Measurements from ENCODE around the gene CTU2.

The CTU2 gene

DNA sequence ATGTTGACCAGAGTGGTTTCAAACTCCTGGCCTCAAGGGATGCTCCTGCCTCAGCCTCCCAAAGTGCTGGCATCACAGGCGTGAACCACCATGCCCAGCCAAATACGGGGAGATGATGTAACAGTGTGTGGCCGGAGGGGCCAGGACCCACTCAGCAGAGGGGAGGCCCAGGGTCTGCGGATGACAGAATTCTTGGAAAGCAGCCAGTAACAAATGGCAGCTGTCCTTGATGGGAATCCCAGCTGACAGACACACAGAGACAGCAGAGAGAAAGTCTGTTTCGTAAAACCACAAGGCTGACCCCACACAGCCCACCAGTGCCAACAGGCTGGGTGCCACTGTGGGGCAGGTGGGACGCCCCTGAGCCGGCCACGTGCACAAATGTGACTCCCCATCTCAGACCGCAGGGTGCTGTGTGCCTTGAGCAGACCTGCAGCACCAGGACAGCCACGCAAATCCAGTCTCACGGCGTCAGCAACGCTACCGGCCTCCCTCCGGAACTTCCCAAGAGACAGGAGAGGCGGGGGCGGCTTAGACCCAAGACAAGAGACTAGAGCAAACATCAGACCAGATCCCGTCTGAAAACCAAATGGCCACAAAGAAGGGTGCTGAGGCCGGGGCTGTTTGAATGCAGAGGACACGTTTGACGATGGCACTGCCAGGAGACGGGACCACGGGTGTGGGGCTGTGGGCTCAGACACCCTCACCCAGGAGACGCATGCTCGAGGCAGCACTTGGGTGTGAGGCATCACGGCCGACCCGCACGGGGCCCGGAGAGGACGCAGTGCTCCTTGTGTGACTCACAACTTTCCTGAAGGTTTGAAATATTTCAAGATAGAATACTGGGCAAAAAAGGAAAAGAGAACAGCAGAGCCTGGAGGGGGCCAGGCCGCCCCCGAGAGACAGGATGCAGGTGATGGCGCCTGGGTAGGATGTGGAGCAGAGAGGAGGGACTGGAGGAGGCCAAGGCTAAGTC is 24.6 kb downstream of the CTU2 start:
- no peak for DNase-seq (ENCODE audit: low spot score)

DNA sequence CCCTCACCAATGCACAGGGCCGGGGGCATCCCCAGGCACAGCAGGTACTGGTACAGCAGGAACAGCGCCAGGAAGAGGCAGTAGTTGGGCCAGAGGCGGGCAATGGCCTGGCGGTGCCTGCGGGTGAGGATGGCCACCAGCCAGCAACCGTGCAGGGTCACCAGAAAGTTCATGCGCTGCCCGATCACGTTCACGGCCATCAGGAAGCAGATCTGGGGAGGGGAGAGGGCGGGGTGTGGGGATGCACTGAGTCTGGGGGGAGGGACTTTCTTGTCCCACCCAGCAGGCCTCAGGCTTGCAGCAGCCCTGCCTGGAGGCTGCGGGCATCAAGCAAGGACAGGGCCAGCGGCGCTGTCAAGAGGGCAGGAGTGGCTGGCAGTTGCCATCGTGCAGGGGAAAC is 25.4 kb downstream of the CTU2 start:
- no peak for DNase-seq (ENCODE audit: low spot score)

DNA sequence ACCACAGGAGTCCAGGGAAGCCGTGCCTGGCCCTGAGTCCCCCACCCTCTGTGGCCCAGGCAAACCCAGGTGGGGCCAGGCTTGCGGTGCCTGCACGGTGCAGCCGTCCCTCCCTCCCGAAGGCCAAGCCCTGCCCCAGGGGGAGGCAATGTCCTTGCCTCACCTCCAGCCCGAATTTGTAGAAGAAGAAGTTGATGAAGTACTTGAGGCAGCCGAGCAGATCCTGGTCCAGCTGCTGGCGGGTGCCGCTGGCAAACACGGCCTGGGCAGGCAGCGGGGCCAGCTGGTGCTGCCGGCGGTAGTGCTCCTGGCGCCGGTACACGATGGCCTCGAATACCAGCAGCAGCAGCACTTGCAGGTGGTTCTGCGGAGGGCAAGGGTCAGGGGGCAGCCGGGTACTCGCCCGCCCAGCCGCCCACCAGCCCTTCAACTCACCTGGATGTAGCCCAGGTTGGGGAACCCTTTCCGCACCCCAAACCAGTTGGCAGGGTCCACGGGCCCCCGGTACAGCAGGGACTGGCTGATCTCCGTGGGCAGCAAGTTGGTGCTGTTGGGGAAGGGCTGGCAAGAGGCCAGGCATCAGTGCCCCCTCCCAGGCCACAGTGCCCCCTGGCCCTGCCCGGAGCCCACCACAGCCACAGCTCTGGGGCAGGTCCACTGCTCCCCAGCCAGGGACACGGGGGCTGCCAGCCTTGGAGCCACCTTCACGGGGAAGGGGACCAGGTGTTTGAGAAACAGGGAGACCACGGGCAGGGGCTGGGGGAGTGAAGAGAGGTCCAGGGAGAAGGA is 26.1 kb downstream of the CTU2 start:
- DNase-seq (ENCODE audit: low spot score), result no peak

DNA sequence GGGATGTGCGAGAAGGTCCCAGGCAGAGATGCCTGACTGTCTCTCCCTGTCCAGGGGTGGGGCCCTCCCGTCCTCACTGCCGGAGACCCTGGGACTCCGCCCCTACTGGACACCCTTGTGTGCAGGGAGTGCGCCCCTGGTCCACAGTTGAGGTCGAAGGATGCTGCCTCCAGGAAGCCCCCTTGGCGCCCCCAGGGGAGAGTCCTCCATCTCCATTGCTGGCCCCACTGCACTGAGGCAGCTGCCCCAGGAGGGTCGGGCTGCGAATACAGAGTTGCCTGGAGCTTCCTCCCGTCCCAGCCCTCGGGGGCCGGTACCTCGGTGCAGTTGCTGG is 26.6 kb downstream of the CTU2 start:
- DNase-seq (ENCODE audit: low spot score), result no peak

DNA sequence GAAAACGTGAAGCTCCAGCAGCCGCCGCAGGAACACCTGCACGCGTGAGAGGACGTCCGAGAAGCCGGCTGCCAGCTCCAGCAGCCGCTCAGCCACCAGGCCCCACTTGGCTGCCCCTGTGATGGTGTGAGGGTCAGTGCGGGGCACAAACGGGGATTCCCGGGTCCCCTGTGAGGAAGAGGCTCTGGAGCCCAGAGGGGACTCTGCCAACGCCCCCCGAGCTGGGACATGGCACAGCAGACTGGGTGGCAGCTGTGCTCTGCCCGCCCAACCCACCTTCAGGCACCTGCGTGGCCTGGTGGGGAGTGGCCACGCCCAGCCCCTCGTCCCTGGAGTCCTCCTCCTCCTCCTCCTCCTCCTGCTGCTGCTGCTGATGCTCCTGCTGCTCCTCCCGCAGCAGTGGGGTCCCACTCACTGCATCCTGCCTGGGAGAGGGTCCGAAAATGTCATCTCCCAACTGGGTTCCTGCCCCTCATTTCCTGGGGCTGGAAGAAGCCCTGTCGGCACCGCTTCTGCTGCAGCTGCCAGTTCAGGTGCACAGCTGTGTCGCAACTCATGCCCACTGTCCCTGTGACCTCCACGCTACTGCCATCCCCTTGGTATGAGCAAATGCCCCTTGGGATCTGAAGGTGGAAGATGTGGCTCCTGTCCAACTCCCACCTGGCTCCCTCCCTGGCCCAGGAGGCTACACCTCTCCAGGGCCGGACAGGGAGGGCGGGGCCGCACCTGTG is 27.5 kb downstream of the CTU2 start:
- no peak for DNase-seq (ENCODE audit: low spot score)

DNA sequence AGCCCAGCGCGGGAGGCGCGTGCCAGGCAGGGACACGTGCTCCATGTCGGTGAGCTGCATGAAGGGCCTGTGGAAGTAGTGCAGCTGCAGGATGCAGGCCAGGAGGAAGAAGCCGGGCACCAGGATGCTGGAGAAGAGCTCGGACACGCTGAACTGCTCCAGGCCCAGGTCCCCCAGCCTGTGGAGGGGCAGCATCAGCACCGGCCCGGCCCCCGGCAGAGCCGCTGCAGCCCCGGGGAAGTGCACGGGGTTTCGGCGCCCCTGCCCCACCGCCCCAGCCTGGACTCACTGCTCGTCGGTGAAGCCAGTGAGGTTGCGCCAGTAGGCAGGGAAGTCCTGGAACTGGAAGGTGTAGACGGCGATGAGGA is 28.0 kb downstream of the CTU2 start:
- no peak for DNase-seq (ENCODE audit: low spot score)

DNA sequence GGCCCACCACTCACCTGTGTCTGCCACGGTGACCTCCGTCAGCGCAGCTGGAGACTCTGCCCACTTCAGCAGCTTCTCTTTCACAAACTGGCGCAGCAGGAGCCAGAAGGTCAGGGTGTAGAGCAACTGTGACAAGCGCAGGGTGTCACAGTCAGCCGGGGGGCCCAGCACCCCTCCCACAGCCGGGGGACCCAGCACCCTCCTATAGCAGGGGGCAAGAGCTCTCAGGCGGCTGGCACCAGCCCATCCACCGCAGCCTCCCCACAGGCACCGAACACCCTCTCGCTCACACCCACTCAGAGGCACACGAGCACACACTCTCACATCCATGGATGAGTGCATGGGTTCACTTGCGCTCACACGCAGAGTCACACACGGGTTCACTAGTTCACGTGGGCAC is 28.8 kb downstream of the CTU2 start:
- no peak for DNase-seq (ENCODE audit: low spot score)

DNA sequence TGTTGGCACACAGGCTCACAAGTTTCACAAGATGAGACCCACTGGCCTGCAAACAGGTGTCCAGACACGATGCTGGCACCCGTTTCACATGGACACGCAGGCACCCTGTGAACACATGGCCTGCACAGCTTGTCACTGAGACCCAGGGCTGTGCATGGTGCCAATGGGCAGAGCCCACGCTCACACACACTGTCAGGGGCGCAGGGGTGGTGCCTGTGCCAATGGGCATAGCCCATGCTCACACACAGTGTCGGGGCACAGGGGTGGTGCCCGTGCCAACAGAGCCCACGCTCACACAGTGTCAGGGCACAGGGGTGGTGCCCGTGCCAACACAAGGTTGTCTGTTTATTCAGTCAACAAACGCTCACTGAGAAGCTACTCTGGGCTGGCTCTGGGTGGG is 29.3 kb downstream of the CTU2 start:
- no peak for DNase-seq (ENCODE audit: low spot score)

DNA sequence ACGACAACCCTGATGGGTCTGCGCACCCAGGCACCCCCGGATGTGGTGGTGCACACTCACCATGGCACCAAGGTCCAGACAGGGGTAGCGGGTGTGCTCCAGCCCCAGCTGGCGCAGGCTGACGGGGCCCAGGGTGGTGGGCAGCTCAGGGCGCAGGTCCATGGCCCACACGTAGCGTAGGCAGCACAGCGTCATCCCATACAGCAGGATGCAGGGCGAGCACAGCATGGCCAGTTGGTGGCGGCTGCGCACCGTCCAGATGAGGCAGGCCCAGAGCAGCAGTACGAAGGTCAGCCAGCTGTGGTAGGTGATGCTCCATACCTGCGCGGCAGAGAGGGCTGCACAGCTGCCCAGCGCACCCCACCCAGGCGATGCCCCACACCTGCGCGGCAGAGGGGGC is 29.8 kb downstream of the CTU2 start:
- no peak for DNase-seq (ENCODE audit: low spot score)

DNA sequence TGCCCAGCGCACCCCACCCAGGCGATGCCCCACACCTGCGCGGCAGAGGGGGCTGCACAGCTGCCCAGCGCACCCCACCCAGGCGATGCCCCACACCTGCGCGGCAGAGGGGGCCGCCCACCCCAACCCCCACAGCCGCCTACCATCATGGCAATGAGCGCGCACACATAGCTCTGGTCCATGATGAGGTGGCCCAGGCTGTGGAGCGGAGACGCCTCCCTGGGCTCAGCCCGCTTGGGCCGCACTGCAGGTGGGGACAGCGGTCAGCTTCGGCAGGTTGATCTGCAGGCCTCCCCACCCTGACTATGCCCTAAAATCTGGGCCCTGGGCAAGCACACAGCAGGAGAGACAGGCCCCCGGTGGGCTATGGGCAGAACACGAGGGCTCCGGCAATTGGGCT is 30.2 kb downstream of the CTU2 start:
- DNase-seq (ENCODE audit: low spot score), result no peak

DNA sequence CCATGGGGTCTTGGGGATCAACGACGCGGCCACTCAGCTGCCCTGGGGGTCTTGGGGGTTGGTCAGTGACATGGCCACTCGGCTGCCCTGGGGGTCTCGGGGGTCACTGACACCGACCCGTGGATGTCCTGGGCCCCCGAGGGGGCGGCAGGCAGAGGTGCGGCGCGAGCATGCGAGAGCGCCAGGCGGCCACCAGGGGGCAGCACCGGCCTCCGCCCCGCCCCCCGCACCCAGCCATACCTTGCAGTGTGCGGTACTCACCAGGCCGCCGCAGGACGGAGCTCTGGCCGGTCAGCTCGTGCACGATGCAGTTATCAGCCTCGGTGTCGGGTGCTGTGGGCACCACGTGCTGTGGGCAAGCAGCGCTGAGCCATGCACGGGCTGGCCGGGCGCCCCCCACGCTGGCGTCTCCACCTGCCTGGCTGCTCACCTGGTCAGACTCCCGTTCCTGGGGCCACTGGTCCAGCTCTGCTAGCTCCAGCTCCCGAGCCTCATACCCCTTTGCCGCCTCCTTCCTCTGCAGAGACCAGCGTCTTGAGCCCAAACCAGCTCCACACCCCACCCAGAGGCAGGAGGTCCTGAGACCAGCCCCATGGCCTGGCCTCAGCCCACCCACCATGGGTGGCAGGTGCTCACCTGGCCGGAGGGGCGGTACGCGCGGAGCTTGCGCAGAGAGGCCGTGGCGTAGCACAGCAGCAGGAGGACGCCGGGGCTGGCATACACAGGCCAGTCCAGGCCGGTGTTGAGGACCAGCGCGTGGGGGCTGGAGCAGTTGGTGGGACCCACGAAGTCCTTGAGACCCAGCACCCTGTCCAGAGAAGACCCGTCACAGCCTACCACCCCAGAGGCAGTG is 31.2 kb downstream of the CTU2 start:
- no peak for DNase-seq (ENCODE audit: low spot score)

DNA sequence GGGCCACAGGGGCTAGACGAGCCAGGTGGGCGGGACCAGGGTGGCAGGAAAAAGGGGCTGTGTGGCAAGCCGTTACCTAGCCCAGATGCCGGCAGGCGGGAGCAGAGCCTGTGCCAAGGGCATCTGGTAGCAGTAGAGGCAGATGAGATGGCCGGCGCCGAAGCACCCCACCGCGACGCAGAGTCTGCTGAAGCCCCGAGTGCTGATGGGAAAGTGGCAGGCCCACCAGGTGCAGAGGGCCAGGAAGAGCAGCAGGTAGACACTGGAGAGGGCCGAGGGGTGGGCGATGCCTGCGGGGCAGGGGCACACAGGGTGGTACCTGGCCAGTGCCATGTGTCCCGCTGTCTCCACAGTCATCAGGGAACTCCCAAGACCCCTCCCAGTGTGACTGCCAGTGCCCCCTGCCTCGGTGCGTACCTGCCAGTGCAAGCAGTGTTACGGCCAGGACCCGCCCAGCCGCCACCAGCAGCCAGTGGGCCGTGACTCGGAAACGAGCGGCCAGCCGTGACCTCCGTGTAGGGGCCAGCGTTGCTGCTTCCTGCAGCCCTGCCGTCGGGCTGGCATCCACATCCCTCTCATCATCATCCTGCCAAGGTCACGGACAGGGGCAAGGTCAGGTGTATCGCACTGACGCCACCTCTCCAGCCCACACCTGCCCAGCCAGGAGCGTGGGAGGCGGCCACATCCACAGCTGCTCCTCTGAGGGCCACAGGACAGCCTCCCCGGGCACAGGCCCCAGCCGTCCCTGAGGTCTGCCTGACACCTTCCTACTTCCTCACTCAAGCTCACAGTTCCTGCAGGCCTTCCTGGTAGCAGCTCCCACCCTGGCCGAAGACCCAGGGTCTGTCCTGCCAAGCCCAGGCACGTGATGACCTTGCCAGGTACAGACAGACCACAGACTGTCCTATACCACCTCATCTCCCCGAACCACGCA is 32.1 kb downstream of the CTU2 start:
- DNase-seq (ENCODE audit: low spot score), result no peak

DNA sequence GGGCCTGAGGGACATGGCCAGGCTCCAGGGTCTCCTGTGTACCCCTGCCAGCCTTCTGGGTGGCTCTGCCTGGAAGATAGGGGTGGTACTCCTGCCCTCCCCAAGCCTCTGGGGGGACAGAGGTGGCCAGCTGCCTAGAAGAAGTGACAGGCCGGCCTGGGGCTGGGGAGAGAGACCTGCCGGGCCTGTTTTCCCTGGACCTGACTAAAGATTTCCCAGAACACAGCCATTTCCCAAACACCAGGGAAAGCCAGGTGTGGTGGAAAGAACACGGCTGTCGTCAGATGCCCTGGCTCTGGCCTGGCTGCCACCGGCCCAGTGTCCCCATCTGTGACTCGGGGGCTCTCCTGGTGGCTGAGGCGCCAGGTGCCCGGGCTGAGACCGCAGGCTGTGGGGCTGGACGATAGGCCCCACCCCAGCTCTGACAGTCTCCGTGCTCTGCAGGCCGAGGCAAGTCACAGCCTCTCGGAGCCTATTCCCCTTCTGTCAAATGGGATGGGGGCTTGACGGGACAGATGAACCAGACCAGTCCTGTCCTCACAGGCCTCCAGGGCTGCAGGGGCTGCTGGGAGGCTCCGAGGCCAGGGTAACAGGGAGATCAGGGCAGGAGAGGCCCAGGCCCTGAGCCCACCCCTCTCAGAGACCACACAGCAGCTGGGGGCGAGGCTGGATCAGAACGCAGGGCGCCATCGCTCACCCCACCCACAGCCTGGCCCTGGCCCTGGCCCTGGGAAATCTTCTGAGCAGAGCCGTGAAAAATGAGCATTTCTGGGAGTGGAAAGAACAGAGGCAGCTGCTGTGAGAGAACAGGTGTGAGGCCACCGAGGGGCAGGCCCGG is 33.1 kb downstream of the CTU2 start:
- no peak for DNase-seq (ENCODE audit: low spot score)

DNA sequence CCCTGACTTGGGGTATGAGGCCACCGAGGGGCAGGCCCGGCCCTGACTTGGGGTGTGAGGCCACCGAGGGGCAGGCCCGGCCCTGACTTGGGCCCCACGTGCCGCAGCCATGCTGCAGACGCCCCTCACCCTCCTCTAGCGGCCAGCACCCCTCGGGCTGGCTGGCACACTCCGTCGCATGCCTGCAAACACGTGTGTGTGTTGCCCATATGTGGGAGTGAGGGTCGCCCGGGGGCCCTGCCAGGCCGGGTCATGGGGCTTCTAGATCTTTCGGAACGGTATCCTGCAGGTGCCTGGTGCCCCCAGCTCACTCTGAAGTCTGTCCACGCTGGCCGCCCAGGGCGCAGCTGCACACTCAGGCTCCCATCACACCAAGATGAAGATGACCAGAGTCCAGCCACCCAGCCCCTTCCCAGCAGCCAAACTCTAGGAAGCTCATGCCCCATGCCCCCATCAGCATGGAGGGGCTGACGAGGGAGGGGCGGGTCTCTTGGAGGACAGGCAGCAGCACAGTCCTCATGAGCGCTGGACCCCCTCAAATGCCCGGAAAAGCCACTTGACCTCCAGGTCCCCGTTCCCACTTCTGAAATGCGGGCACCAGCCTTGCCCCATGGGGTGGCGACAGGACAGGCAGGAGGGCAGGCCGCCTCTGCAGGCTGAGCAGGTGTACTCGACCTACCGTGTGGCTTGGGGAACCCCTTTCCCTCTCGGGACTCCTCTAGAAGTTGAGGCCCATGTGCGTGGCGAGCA is 33.8 kb downstream of the CTU2 start:
- DNase-seq (ENCODE audit: low spot score), result no peak

DNA sequence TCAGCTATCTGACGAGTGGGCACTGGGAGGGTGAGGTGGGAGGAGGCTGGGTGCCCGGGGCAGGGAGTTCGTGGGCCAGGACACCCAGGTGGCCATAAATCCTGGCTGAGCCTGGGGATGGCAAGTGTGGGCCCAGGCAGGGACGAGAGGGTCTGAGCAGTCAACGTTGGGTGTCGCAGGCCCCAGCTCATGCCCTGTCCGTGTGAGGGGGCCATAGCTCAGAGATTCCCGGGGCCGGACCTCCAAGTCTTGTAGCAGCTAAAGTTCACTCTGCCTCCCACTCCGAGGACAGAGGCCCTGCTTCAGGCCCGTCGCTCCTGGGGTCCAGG is 34.4 kb downstream of the CTU2 start:
- DNase-seq (ENCODE audit: low spot score), result no peak

DNA sequence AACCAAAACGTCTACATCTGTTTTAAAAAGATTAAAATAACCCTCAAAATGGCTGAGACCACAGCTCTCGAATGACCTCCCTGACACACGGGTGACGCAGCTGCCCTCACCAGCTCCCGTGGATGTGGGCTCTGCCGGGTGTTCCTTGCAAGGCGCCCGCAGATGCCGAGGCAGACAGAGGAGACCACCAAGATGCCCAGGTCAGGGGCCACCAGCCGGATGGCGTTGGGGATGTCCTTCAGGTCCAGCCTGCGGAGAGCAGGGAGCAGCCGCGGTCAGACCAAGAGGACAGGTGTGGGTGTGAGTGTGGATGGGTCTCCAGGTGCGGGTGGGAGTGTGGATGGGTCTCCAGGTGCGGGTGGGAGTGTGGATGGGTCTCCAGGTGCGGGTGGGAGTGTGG is 35.1 kb downstream of the CTU2 start:
- no peak for DNase-seq (ENCODE audit: low spot score)

DNA sequence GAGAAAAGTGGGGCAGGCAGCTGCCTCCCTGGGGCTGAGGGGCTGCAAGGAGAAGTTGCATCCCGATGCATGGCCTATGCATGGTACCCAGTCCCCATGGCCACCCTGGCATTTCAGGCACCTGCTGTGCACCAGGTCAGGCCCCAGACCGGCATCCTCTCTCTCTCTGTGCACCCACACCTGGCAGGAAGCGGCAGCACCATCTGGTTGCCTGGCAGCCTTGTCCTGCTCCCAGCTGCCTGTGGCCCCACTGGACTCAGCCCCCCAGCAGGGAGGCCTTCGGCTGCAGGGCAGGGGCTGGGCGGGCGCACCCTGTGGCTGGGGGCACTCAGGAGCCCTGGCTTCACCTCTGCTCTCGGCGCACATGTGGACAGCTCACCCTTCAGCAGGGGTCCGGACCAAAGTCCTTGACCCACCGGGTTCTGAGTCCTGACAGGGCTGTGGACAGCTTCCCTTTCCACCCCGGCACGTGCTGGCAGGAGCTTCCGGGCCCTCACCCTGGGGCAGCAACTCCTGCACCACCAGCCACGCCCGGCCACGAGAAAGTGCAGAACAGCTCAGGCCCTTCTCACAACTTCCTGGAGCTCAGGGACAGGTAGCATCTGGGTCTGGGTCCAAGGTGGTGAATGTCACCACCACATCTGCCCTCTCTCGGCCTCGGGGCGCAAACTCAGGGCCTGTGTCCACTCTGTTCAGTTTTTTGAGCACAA is 36.7 kb downstream of the CTU2 start:
- no peak for DNase-seq (ENCODE audit: low spot score)

Data from putamen (tissue), 1 donor.